HL-60 (cell line): ENCODE measurements around the gene MAGI3.

Source experiments
- DNase-seq, 2 experiments: peaks; one replicate each; pipeline ENCODE4 v3.0.0-alpha.2; 2010 to 2020; ENCODE audit warnings: low read depth in 1 of 2, low spot score in 1 of 2
- H3K27ac ChIP-seq: fragments of 250-450 bp; sonication (Bioruptor Pico); replicated peaks from 2 replicates; pipeline ENCODE4 v1.5.1; 2020; ENCODE audit warnings: mild to moderate bottlenecking, moderate library complexity
- H3K27me3 ChIP-seq: fragments of 250-450 bp; sonication (Bioruptor Pico); 2 replicates; pipeline ENCODE4 v1.5.1; 2021; ENCODE audit warnings: mild to moderate bottlenecking, moderate library complexity; ENCODE audit not compliant: insufficient read depth, poor library complexity, severe bottlenecking
- H3K4me3 ChIP-seq: replicated peaks from 2 replicates; pipeline ENCODE4 v1.5.1; 2011; ENCODE audit warnings: mild to moderate bottlenecking, control low read depth, low read length; ENCODE audit not compliant: insufficient read depth
- CTCF ChIP-seq: IDR thresholded peaks from one replicate; pipeline ENCODE4 v1.5.1; 2011; ENCODE audit warnings: low read length, control low read depth, inconsistent platforms; ENCODE audit not compliant: insufficient read depth
- GABPA ChIP-seq: IDR thresholded peaks from 2 replicates; pipeline ENCODE4 v1.6.1; 2012; ENCODE audit warnings: low read depth
- POLR2AphosphoS5 ChIP-seq: IDR thresholded peaks from 2 replicates; pipeline ENCODE4 v1.6.1; 2012; ENCODE audit warnings: low read depth
- SPI1 ChIP-seq: IDR thresholded peaks from 2 replicates; pipeline ENCODE4 v1.6.1; 2012; ENCODE audit warnings: low read depth, mild to moderate bottlenecking, borderline replicate concordance
- TF ChIP-seq, protein P1 (sequence below): IDR thresholded peaks from 2 replicates; pipeline ENCODE4 v1.6.1; 2012; ENCODE audit warnings: low read depth; ENCODE audit not compliant: insufficient replicate concordance

Gene MAGI3

DNA sequence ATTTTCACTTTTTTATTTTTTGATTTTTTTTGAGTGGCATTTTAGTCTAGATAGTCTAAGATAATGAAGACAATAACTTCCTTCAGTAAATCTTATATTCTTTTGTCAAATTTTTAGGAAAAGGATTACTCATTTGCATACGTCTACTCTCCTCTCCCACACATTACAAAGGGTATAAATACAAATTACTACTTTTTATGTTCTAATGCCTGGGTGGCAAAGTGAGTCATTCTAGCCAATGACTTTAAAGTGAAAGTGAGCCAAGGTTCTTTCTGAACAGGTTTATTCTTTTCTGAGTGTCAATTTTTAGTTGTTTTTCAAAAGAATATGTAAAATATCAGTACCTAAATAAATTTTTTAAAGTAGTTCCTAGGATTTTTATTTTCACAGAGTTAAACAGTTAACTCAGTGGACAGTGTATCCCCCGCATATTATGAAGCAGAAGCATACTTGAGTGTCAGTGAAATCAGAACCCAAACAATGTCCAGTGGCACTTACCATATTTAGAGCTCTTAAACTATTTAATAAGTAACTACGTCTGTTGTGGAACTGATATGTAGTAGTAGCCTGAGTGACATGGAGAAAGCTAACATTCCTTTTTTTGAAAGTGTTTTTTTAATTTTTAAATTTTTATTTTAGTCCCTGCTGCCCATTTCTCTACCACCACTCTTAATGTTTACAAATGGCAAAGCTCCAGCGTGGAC, 227.3 kb downstream of the MAGI3 start:
- Histone ChIP-seq H3K27me3 (peaks cover 5% of the 10 kb centered on the region), H3K27ac (no peak overlapping the region), H3K4me3 (no peak overlapping the region)
- TF ChIP-seq CTCF (no peak), SPI1 (no peak), GABPA (no peak), POLR2AphosphoS5 (no peak)
- TF ChIP-seq, protein P1, sequence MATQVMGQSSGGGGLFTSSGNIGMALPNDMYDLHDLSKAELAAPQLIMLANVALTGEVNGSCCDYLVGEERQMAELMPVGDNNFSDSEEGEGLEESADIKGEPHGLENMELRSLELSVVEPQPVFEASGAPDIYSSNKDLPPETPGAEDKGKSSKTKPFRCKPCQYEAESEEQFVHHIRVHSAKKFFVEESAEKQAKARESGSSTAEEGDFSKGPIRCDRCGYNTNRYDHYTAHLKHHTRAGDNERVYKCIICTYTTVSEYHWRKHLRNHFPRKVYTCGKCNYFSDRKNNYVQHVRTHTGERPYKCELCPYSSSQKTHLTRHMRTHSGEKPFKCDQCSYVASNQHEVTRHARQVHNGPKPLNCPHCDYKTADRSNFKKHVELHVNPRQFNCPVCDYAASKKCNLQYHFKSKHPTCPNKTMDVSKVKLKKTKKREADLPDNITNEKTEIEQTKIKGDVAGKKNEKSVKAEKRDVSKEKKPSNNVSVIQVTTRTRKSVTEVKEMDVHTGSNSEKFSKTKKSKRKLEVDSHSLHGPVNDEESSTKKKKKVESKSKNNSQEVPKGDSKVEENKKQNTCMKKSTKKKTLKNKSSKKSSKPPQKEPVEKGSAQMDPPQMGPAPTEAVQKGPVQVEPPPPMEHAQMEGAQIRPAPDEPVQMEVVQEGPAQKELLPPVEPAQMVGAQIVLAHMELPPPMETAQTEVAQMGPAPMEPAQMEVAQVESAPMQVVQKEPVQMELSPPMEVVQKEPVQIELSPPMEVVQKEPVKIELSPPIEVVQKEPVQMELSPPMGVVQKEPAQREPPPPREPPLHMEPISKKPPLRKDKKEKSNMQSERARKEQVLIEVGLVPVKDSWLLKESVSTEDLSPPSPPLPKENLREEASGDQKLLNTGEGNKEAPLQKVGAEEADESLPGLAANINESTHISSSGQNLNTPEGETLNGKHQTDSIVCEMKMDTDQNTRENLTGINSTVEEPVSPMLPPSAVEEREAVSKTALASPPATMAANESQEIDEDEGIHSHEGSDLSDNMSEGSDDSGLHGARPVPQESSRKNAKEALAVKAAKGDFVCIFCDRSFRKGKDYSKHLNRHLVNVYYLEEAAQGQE = no peak
- no peak for DNase-seq

DNA sequence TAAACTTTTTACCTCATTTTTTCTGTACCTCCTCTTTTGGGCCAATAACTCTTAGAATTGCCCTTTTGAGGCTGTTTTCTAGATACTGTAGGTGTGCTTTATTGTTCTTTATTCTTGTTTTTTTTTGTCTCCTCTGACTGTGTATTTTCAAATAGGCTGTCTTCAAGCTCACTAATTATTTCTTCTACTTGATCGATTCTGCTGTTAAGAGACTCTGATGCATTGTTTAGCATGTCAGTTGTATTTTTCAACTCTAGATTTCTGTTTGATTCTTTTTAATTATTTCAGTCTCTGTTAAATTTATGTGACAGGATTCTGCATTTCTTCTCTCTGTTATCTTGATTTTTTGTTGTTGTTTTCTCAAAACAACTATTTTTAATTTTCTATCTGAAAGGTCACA, 238.7 kb downstream of the MAGI3 start:
- H3K4me3 ChIP-seq = no peak overlapping the region
- no peak for DNase-seq
- TF ChIP-seq SPI1 = no peak
- TF ChIP-seq CTCF = no peak

GRCh38 chr1:113630340-113631327, 240.3 kb downstream of the MAGI3 start:
- TF ChIP-seq SPI1 (no peak), GABPA (no peak), CTCF (no peak), POLR2AphosphoS5 (no peak)
- TF ChIP-seq, protein P1 = no peak
- Histone ChIP-seq H3K27me3 (peaks cover 5% of the 10 kb centered on the region), H3K4me3 (no peak overlapping the region), H3K27ac (no peak overlapping the region)
- no peak for DNase-seq

More for the DNA sequence above, 238.7 kb downstream of the MAGI3 start:
- no peak overlapping the region for H3K27ac ChIP-seq
- H3K27me3 ChIP-seq = peaks cover 5% of the 10 kb centered on the region
